GM20000 (cell line): ENCODE data around the gene NT5C.

Source experiments
- DNase-seq: peaks from one replicate; pipeline ENCODE4 v3.0.0; 2012; ENCODE audit warnings: low spot score
- TF ChIP-seq, protein P1 (sequence below): IDR thresholded peaks from 2 replicates; pipeline ENCODE4 v1.5.1; 2012; ENCODE audit warnings: mild to moderate bottlenecking, control low read depth; ENCODE audit errors: extremely low read depth, missing control alignments

NT5C gene

DNA sequence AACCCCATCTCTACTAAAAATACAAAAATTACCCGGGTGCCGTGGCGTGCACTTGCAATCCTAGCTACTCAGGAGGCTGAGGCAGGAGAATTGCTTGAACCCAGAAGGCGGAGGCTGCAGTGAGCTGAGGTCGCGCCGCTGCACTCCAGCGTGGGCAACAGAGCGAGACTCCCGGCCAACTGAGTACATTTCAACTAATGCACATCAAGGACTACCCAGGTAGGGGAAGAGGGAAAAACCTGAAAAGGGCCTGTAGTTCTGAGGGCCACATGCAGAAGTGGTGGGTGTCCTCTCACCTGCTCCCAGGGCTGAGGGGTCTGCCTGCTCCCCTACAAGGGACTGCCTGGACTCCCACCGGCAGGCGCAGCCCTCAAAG, 44.4 kb downstream of the NT5C start:
- no peak for DNase-seq
- TF ChIP-seq, protein P1, sequence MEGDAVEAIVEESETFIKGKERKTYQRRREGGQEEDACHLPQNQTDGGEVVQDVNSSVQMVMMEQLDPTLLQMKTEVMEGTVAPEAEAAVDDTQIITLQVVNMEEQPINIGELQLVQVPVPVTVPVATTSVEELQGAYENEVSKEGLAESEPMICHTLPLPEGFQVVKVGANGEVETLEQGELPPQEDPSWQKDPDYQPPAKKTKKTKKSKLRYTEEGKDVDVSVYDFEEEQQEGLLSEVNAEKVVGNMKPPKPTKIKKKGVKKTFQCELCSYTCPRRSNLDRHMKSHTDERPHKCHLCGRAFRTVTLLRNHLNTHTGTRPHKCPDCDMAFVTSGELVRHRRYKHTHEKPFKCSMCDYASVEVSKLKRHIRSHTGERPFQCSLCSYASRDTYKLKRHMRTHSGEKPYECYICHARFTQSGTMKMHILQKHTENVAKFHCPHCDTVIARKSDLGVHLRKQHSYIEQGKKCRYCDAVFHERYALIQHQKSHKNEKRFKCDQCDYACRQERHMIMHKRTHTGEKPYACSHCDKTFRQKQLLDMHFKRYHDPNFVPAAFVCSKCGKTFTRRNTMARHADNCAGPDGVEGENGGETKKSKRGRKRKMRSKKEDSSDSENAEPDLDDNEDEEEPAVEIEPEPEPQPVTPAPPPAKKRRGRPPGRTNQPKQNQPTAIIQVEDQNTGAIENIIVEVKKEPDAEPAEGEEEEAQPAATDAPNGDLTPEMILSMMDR, result no peak

DNA sequence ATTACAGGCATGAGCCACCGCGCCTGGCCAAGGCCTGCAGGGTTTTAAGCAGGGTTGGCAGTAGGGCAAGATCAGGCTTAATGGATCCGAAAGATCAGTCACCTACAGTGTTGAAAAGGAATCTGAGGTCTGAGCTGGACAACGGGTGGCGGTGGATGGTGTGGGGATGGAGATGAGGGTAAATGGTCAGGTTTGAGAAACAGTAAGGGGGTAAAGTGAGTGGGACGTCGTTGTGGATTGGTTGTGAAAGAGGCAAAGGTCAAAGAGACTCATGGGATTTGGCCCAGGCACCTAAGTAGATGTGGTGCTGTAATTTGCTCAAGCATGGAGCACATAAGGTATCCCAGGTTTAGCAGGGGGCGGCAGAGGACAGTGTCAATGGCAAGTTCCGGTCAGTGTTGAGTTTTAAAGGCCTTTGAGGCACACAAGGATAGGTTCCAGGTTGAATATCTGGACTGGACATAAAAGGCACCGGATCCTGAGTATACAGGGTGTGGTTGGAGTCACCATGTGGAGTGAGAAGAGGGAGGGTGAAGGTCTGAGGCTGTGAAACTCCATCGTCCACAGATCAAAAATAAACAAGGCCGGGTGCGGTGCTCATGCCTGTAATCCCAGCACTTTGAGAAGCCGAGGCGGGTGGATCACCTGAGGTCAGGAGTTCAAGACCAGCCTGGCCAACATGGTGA, 44.9 kb downstream of the NT5C start:
- DNase-seq, result no peak
- TF ChIP-seq, protein P1, result no peak

DNA sequence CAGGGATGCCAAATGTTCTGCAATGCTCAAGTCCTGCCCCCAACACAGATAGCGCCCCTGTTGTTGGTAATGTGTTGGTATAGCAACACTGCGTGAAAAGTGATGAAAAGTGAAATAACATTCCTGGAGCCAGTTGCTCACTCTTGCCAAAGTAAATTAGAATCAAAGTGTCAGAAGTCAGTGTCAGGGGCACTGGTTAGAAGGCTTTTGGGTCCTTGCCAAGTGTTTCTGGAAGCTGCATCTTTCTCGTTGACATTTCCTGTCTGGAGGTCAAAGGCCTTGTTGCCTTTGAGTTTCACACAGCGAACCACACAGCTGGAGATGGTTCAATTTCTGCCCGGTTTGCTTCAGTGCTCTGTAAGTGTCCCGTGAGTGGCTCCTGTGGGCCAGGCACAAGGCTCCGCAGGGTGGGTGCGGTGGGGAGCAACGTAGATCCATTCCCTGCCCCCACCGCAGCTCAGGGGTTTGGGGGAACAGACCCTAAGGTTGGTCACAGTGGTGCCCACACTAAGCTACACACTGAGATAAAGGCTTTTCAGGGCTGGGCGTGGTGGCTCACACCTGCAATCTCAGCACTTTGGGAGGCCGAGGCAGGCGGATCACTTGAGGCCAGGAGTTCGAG, 47.4 kb downstream of the NT5C start:
- TF ChIP-seq, protein P1, result no peak

DNA sequence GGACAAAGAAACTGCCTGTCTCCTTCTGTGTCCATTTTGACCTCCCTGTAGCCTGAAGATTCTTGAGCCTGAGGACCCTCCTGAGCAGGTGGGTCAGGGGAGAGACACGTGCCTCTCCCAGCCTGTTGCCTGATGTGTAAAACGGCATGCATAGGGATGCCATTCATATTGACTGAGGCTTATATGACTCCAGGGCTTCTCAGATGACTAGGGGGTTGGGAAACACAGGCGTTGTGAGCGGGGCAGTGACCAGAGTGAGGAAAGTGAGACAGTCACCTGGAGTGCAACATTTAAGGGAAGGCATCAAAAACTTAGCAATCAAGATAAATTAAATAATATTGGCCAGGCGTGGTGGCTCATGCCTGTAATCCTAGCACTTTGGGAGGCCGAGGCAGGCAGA, 48.9 kb downstream of the NT5C start:
- no peak for DNase-seq
- TF ChIP-seq, protein P1, result no peak

More for the DNA sequence above, 47.4 kb downstream of the NT5C start:
- DNase-seq, result no peak

DNA sequence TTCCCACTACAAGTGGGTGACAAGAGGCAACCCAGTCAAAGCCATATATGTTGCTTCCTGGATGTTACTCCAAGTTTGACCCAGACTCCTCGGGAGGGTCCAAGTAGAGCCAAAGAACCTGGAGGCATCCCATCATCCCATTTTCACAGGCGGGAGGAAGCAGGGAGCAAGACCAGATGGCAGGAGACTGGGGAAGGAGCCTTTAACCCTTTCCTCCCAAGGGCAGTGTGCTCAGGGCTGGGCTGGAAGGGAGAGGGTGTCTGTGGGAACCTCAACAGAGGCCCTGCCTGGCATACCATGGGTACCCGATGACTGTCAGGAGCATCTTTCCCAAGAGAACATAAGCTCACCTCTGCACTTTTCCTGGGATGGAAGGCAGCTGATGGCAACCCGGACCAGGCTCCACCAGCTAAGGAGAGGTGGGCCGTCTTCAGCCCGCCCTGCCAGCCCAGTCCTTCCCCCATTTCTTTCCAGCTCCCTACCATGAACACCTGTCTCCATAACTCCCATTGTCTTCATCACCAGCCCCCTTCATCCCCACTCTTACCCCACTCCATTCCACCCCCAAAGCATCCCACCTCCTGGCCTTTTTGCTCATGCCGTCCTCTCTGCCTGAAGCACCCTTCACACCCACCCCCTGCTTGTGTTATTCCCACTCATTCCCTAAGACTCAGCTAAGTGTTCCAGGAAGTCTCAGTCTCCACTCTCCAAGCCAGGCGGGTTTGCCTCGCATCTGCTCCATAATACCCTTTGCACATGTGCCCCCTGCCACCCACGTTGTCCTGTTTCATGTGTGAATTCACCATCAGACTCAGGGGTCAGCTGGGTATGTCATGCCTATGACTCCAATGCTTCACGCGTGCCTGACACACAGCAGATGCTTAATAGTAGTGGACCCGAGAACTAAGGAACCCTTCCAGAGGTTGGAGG, 49.7 kb downstream of the NT5C start:
- DNase-seq, result no peak
- TF ChIP-seq, protein P1, result no peak
